HCT116 (cell line): ENCODE measurements around the gene C17orf67. TPM values are rescaled to one million over a fixed set of nuclear protein-coding genes. Genes with fewer than 3 reads are reported as not detected.
A peak's percentile ranks its signal among the peaks of the same experiment; 100 is the strongest.

ENCODE experiments used
- ATAC-seq: fragments of 200-7000 bp; cut with Tn5 transposase; 2 replicates; pipeline ENCODE4 v1.9.1; 2020; ENCODE audit warnings: mild to moderate bottlenecking, moderate library complexity
- BruUV-seq: library from RNA; stranded (reverse); fragments of 400-500 nt; replicated peaks from 2 replicates; lab custom pipeline; 2021; lab: Mats Ljungman, UMichigan
- CTCF ChIA-PET: fragments of 300-600 bp; sonication (Branson Sonifier 250); formaldehyde crosslinking; loops from one replicate; lab custom pipeline; 2021; ENCODE audit warnings: antibody characterized with exemption; lab: Charles Lee
- POLR2A ChIA-PET: fragments of 300-600, 350-600 bp; sonication (Branson Sonifier 250); formaldehyde crosslinking; loops from one replicate; lab custom pipeline; 2021; ENCODE audit warnings: antibody characterized with exemption; lab: Charles Lee
- RAD21 ChIA-PET, 2 experiments: fragments of 300-600 bp; sonication (Branson Sonifier 250); formaldehyde crosslinking; loops; one replicate each; lab custom pipeline; 2023; ENCODE audit warnings: low total read pairs in 2 of 2; ENCODE audit not compliant: uncharacterized antibody in 2 of 2, unreplicated experiment in 2 of 2, low non-redundant PET in 1 of 2; lab: Charles Lee
- DNase-seq: peaks from one replicate; pipeline ENCODE4 v3.0.0-alpha.2; 2010; ENCODE audit warnings: low read depth, low spot score
- H2AFZ ChIP-seq: fragments of 200-600 bp; shearing (Covaris generic), sonication (generic); 2 replicates; pipeline ENCODE4 v1.6.1; 2017; ENCODE audit warnings: low read depth, mixed run types, mixed read lengths, antibody characterized with exemption, low read length; ENCODE audit not compliant: poor library complexity, severe bottlenecking
- H3K27ac ChIP-seq: 2 replicates; pipeline ENCODE4 v1.5.1; 2012; ENCODE audit warnings: low read depth, low read length
- H3K27me3 ChIP-seq: fragments of 200-600 bp; sonication (generic); 2 replicates; pipeline ENCODE4 v1.6.1; 2016; ENCODE audit warnings: mixed run types, low read length, mixed read lengths; ENCODE audit not compliant: insufficient read depth
- H3K36me3 ChIP-seq, 2 experiments: fragments of 200-500 bp in 1 of 2; fragments of 200-600 bp in 1 of 2; sonication (Bioruptor generic) in 1 of 2; sonication (generic) in 1 of 2; 2 replicates each; pipeline versions ENCODE4 v1.5.1 to v1.6.1; 2014 to 2016; ENCODE audit warnings: low read length in 2 of 2, inconsistent platforms in 1 of 2, mixed read lengths in 1 of 2, mixed run types in 1 of 2; ENCODE audit not compliant: insufficient read depth in 2 of 2, control insufficient read depth in 1 of 2
- H3K4me1 ChIP-seq, 2 experiments: fragments of 200-600 bp in 1 of 2; sonication (generic) in 1 of 2; 2 replicates each; pipeline versions ENCODE4 v1.5.1 to v1.6.1; 2012 to 2017; ENCODE audit warnings: low read length in 2 of 2, inconsistent platforms in 1 of 2, mild to moderate bottlenecking in 1 of 2, mixed read lengths in 1 of 2, mixed run types in 1 of 2, moderate library complexity in 1 of 2; ENCODE audit not compliant: insufficient read depth in 2 of 2, control insufficient read depth in 1 of 2
- H3K4me2 ChIP-seq: fragments of 200-600 bp; sonication (generic); 2 replicates; pipeline ENCODE4 v1.6.1; 2017; ENCODE audit warnings: mixed run types, low read length, mixed read lengths
- H3K4me3 ChIP-seq, 2 experiments: fragments of 200-600 bp in 1 of 2; sonication (generic) in 1 of 2; replicated peaks in 1 of 2; 2 replicates each; pipeline ENCODE4 v1.5.1; 2011 to 2016; ENCODE audit warnings: low read length in 2 of 2, control low read depth in 1 of 2, low read depth in 1 of 2, mild to moderate bottlenecking in 1 of 2, mixed read lengths in 1 of 2, mixed run types in 1 of 2
- H3K79me2 ChIP-seq: fragments of 200-600 bp; sonication (generic); 2 replicates; pipeline ENCODE4 v1.6.1; 2017; ENCODE audit warnings: mild to moderate bottlenecking, mixed run types, low read length, moderate library complexity, mixed read lengths; ENCODE audit not compliant: insufficient read depth
- H3K9ac ChIP-seq: fragments of 200-600 bp; sonication (generic); 2 replicates; pipeline ENCODE4 v1.6.1; 2016; ENCODE audit warnings: low read length, mixed read lengths
- H3K9me2 ChIP-seq: fragments of 200-600 bp; sonication (generic), shearing (Covaris generic); 2 replicates; pipeline ENCODE4 v1.6.1; 2017; ENCODE audit warnings: mixed run types, mild to moderate bottlenecking, moderate library complexity; ENCODE audit not compliant: insufficient read depth
- H3K9me3 ChIP-seq, 2 experiments: fragments of 200-500 bp in 1 of 2; fragments of 200-600 bp in 1 of 2; sonication (Bioruptor generic) in 1 of 2; sonication (generic) in 1 of 2; 2 replicates each; pipeline ENCODE4 v1.6.1; 2014 to 2017; ENCODE audit warnings: low read length in 2 of 2, mixed read lengths in 2 of 2, inconsistent platforms in 1 of 2, low read depth in 1 of 2, mild to moderate bottlenecking in 1 of 2, mixed run types in 1 of 2, moderate library complexity in 1 of 2; ENCODE audit not compliant: control insufficient read depth in 1 of 2, insufficient read depth in 1 of 2
- H4K20me1 ChIP-seq: fragments of 200-600 bp; sonication (generic), shearing (Covaris generic); 2 replicates; pipeline ENCODE4 v1.6.1; 2017; ENCODE audit warnings: mixed run types, mild to moderate bottlenecking, moderate library complexity; ENCODE audit not compliant: insufficient read depth
- ATF3 ChIP-seq: IDR thresholded peaks from 2 replicates; pipeline ENCODE4 v1.6.1; 2012
- CBX3 ChIP-seq: IDR thresholded peaks from 2 replicates; pipeline ENCODE4 v1.6.1; 2012; ENCODE audit warnings: low read depth
- CTCF ChIP-seq, 3 experiments: fragments of 200-600 bp in 1 of 3; sonication (generic) in 1 of 3; IDR thresholded peaks in 2 of 3; conservative IDR thresholded peaks in 1 of 3; 2 replicates each; pipeline ENCODE4 v1.5.1; 2012 to 2017; ENCODE audit warnings: low read depth in 2 of 3, low read length in 2 of 3, antibody characterized with exemption in 1 of 3, borderline replicate concordance in 1 of 3, control low read depth in 1 of 3, mild to moderate bottlenecking in 1 of 3, mixed read lengths in 1 of 3, mixed run types in 1 of 3, moderate library complexity in 1 of 3; ENCODE audit not compliant: insufficient read depth in 1 of 3
- ELF1 ChIP-seq: IDR thresholded peaks from 2 replicates; pipeline ENCODE4 v1.6.1; 2012; ENCODE audit warnings: low read depth, borderline replicate concordance
- EZH2 ChIP-seq: fragments of 200-600 bp; sonication (generic); IDR thresholded peaks from 2 replicates; pipeline ENCODE4 v1.6.1; 2017; ENCODE audit warnings: antibody characterized with exemption, mixed run types
- JUND ChIP-seq: IDR thresholded peaks from 2 replicates; pipeline ENCODE4 v1.6.1; 2012
- MAX ChIP-seq: IDR thresholded peaks from 2 replicates; pipeline ENCODE4 v1.6.1; 2012
- POLR2A ChIP-seq: IDR thresholded peaks from 2 replicates; pipeline ENCODE4 v1.7.0; 2011; ENCODE audit warnings: borderline replicate concordance; ENCODE audit not compliant: insufficient read depth, insufficient read length; ENCODE audit errors: extremely low read depth
- POLR2AphosphoS5 ChIP-seq: IDR thresholded peaks from 2 replicates; pipeline ENCODE4 v1.6.1; 2011; ENCODE audit warnings: mild to moderate bottlenecking, low read depth, low read length, moderate library complexity
- RAD21 ChIP-seq: IDR thresholded peaks from 2 replicates; pipeline ENCODE4 v1.6.1; 2012; ENCODE audit warnings: low read depth, mild to moderate bottlenecking
- REST ChIP-seq: IDR thresholded peaks from 2 replicates; pipeline ENCODE4 v1.6.1; 2012; ENCODE audit warnings: low read depth
- SP1 ChIP-seq: IDR thresholded peaks from 2 replicates; pipeline ENCODE4 v1.6.1; 2012; ENCODE audit warnings: low read depth
- TCF7L2 ChIP-seq: IDR thresholded peaks from 2 replicates; pipeline ENCODE4 v1.7.0; 2011; ENCODE audit warnings: borderline replicate concordance, inconsistent platforms; ENCODE audit not compliant: insufficient read depth, insufficient read length; ENCODE audit errors: extremely low read depth
- ZBTB33 ChIP-seq: IDR thresholded peaks from 2 replicates; pipeline ENCODE4 v1.6.1; 2011; ENCODE audit warnings: mild to moderate bottlenecking, low read length, moderate library complexity; ENCODE audit not compliant: insufficient replicate concordance; ENCODE audit errors: extremely low read depth
- ZFX ChIP-seq: fragments of 450-650 bp; IDR thresholded peaks from 2 replicates; pipeline ENCODE4 v1.6.1; 2017
- intact Hi-C: fragments of 100-400 bp; cut with micrococcal nuclease; formaldehyde crosslinking; loops from 2 replicates; pipeline ENCODE4 v1.10.0; 2022
- total RNA-seq: library from RNA; stranded (reverse); gene quantifications from one replicate; pipeline ENCODE4 v1.2.1, GENCODE V29; 2021; ENCODE audit not compliant: unreplicated experiment

C17orf67 gene
- total RNA-seq, 1 experiment from 2014 or later = 0.84 TPM

- no TSS peak for BruUV-seq
- Histone ChIP-seq H3K9me3 (no peaks in the 10 kb centered on the region), H3K9ac (no peak overlapping the region), H3K79me2 (no peaks in the 10 kb centered on the region), H3K36me3 (no peaks in the 10 kb centered on the region), H2AFZ (peak overlapping the region; percentile 89), H3K4me2 (peak overlapping the region; percentile 72), H3K4me1 (peaks cover 3 to 9% of the 10 kb centered on the region in 2 experiments), H4K20me1 (no peaks in the 10 kb centered on the region), H3K27me3 (no peaks in the 10 kb centered on the region), H3K27ac (no peak overlapping the region), H3K9me2 (no peaks in the 10 kb centered on the region), H3K4me3 (no peak overlapping the region)
- RAD21 ChIA-PET = interaction anchor here in 1 of 2 experiments (1.4 kb wide), 2 partner anchors 14 to 121 kb away, joined by 3 to 6 read pairs; no protein-coding TSS in a partner anchor
- TF ChIP-seq ATF3 (no peak), POLR2AphosphoS5 (no peak), EZH2 (no peak), CTCF (IDR thresholded peaks at IDR 0.05 in 2 of 3, conservative IDR thresholded peaks at IDR 0.05 in 1 of 3; ENCODE audit: borderline replicate concordance in 1 of 3, insufficient read depth in 1 of 3, low read depth in 2 of 3, low read length in 2 of 3) (no peak), SP1 (no peak), MAX (no peak), ELF1 (no peak), CBX3 (no peak), ZBTB33 (no peak), JUND (no peak), ZFX (no peak), POLR2A (no peak), RAD21 (no peak), TCF7L2 (no peak), REST (no peak)
- ATAC-seq (peak; percentile 9), DNase-seq (no peak)
- CTCF ChIA-PET = interaction anchor here (0.7 to 2.2 kb wide), 24 partner anchors 11 to 929 kb away, joined by 3 to 25 read pairs (median 6); partner anchors contain the start of genes C17orf67, COIL, DGKE and TRIM25
- POLR2A ChIA-PET = interaction anchor here (1.0 to 2.1 kb wide), 3 partner anchors 10 to 95 kb away, joined by 3 to 17 read pairs (median 4); partner anchors contain the start of gene TRIM25
- intact Hi-C loops = loop anchor here (1.0 kb wide), 3 partner anchors 121 to 228 kb away; no protein-coding TSS in a partner anchor
These were observed 14.7 kb downstream of the C17orf67 start for GRCh38 chr17:56819030-56819429.
